ENCODE results near the gene ZC2HC1B. TPM values are rescaled to one million over a fixed set of nuclear protein-coding genes. Genes with fewer than 3 reads are reported as not detected.

Gene ZC2HC1B
- polyA plus RNA-seq, 5 donors = not detected

Other genes with a start within 250 kb of the ZC2HC1B start
- 10 to 100 TPM; 29.4 to 51.5 (median 46.5) TPM for gene PHACTR2, start 186.5 kb upstream of the ZC2HC1B start, polyA plus RNA-seq (ENCODE audit: insufficient read depth in 1 of 5, insufficient read length in 5 of 5, low replicate concordance in 1 of 5)
- gene LTV1, start 21.1 kb upstream of the ZC2HC1B start, polyA plus RNA-seq (ENCODE audit: insufficient read depth in 1 of 5, insufficient read length in 5 of 5, low replicate concordance in 1 of 5) = 10 to 100 TPM; 37.9 to 45.1 (median 43.1) TPM
- gene PLAGL1, start 143.8 kb downstream of the ZC2HC1B start, polyA plus RNA-seq (ENCODE audit: insufficient read depth in 1 of 5, insufficient read length in 5 of 5, low replicate concordance in 1 of 5) = 100 to 1,000 TPM; 124 to 186 (median 126) TPM
- gene SF3B5, start 231.1 kb downstream of the ZC2HC1B start, polyA plus RNA-seq (ENCODE audit: insufficient read depth in 1 of 5, insufficient read length in 5 of 5, low replicate concordance in 1 of 5) = 100 to 1,000 TPM; 108 to 159 (median 116) TPM

All from right lung (tissue), 5 donors.